Esophagus muscularis mucosa (tissue), 4 donors: Measurements from ENCODE around the gene SBK1. TPM values are rescaled to one million over a fixed set of nuclear protein-coding genes. Genes with fewer than 3 reads are reported as not detected.

Experiments used
- DNase-seq: peaks from one replicate; pipeline ENCODE4 v3.0.0-alpha.2; 2017; ENCODE audit errors: extremely low spot score
- H3K27ac ChIP-seq, 4 donors: fragments of 200-600 bp; sonication (generic); replicated peaks in 1 of 4; 1 replicate in 3 of 4; 2 replicates in 1 of 4; pipeline ENCODE4 v1.5.1; 2016 to 2019; ENCODE audit warnings: mild to moderate bottlenecking in 1 of 4
- H3K27me3 ChIP-seq, 4 donors: fragments of 200-600 bp; sonication (generic); one replicate each; pipeline versions ENCODE4 v1.5.1 to v1.6.0; 2016 to 2019
- H3K36me3 ChIP-seq, 4 donors: fragments of 200-600 bp; sonication (generic); one replicate each; pipeline ENCODE4 v1.5.1; 2016 to 2019
- H3K4me1 ChIP-seq, 4 donors: fragments of 200-600 bp; sonication (generic); one replicate each; pipeline ENCODE4 v1.5.1; 2016 to 2019
- H3K4me3 ChIP-seq, 4 donors: fragments of 200-600 bp; sonication (generic); 1 replicate in 2 of 4; 2 replicates in 2 of 4; pipeline ENCODE4 v1.5.1; 2016 to 2019; ENCODE audit warnings: mild to moderate bottlenecking in 4 of 4, moderate library complexity in 1 of 4
- H3K9me3 ChIP-seq, 4 donors: fragments of 200-600 bp; sonication (generic); 1 replicate in 3 of 4; 2 replicates in 1 of 4; pipeline ENCODE4 v1.5.1; 2016 to 2019
- EP300 ChIP-seq: sonication (generic); formaldehyde crosslinking; IDR thresholded peaks from one replicate; pipeline ENCODE4 v1.6.1; 2017; ENCODE audit warnings: antibody characterized with exemption
- POLR2A ChIP-seq: fragments of 450-650 bp; IDR thresholded peaks from one replicate; pipeline ENCODE4 v1.6.1; 2017; ENCODE audit warnings: antibody characterized with exemption, moderate library complexity, mild to moderate bottlenecking, low read depth
- POLR2AphosphoS5 ChIP-seq, 2 donors: sonication (generic); formaldehyde crosslinking; IDR thresholded peaks; one replicate each; pipeline ENCODE4 v1.6.1; 2017; ENCODE audit warnings: antibody characterized with exemption in 2 of 2
- WGBS: methylation state at CpG from one replicate; pipeline ENCODE4 v1.1.5; 2018; 5-methylcytosine and 5-hydroxymethylcytosine counted together
- intact Hi-C: fragments of 100-400 bp; cut with DNase I; formaldehyde crosslinking; loops from one replicate; pipeline ENCODE4 v1.15.1; 2023
- total RNA-seq, 4 donors: library from RNA; depleted of rRNA; stranded (reverse); fragments of >200 nt; gene quantifications; one replicate each; pipeline versions ENCODE4 v1.1.0 to v1.2.1, GENCODE V29; 2016
- TF ChIP-seq, protein P1 (sequence below), 3 experiments: fragments of 200-600 bp in 2 of 3; fragments of 450-650 bp in 1 of 3; sonication (generic) in 2 of 3; IDR thresholded peaks; one replicate each; pipeline ENCODE4 v1.5.1; 2017 to 2019; ENCODE audit warnings: antibody characterized with exemption in 3 of 3, mild to moderate bottlenecking in 2 of 3, moderate library complexity in 1 of 3

The SBK1 gene
- total RNA-seq, 4 donors from 2014 or later: under 0.01 to 0.78 (median 0.17) TPM

- WGBS: 85% methylated on average over 14 of the region's 14 CpGs
- Histone ChIP-seq H3K9me3 (no peaks in the 10 kb centered on the region), H3K36me3 (no peaks in the 10 kb centered on the region), H3K27me3 (peaks cover 0 to 6% (median 0%) of the 10 kb centered on the region in 4 donors), H3K27ac (no peak overlapping the region), H3K4me3 (no peak overlapping the region), H3K4me1 (no peaks in the 10 kb centered on the region)
- intact Hi-C loops: no loop called here
- TF ChIP-seq POLR2A: no peak
- TF ChIP-seq, protein P1, sequence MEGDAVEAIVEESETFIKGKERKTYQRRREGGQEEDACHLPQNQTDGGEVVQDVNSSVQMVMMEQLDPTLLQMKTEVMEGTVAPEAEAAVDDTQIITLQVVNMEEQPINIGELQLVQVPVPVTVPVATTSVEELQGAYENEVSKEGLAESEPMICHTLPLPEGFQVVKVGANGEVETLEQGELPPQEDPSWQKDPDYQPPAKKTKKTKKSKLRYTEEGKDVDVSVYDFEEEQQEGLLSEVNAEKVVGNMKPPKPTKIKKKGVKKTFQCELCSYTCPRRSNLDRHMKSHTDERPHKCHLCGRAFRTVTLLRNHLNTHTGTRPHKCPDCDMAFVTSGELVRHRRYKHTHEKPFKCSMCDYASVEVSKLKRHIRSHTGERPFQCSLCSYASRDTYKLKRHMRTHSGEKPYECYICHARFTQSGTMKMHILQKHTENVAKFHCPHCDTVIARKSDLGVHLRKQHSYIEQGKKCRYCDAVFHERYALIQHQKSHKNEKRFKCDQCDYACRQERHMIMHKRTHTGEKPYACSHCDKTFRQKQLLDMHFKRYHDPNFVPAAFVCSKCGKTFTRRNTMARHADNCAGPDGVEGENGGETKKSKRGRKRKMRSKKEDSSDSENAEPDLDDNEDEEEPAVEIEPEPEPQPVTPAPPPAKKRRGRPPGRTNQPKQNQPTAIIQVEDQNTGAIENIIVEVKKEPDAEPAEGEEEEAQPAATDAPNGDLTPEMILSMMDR (IDR thresholded peaks at IDR 0.05): no peak
- no peak for DNase-seq
Measured at GRCh38 chr16:28308794-28309584, 16.7 kb downstream of the SBK1 start.

DNA sequence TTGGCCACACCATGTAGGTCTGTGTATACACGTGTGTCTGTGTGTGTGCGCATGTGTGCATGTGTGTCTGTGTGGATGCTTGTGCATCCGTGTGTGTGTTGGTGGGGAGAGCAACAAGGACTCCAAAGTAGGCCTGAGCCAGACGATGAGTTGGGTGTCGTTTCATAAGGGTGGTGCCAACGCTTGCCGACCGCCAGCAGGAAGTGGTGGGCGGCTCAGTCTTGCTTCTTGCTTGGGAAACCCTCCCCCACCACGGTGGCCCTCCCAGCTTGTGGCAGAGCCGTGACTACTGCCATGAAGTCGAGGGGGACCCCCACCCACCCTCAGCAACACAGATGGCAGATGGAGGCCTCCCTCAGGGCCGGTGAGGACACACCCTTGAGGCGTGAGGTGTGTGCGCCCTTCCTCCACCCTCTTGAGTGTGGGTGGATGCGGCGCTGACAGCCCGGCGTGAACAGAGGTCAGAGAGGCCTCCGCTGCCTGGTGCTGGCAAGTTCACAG is 17.5 kb downstream of the SBK1 start:
- WGBS: 65% methylated on average over 8 of the region's 20 CpGs
- no peak for DNase-seq
- intact Hi-C loops: no loop called here
- no peak for TF ChIP-seq POLR2AphosphoS5 (IDR thresholded peaks at IDR 0.05)
- no peak for TF ChIP-seq POLR2A
- no peak for TF ChIP-seq EP300
- TF ChIP-seq, protein P1 (IDR thresholded peaks at IDR 0.05): no peak
- Histone ChIP-seq H3K36me3 (no peaks in the 10 kb centered on the region), H3K27ac (no peak overlapping the region), H3K9me3 (no peaks in the 10 kb centered on the region), H3K4me3 (no peak overlapping the region), H3K4me1 (no peaks in the 10 kb centered on the region), H3K27me3 (peaks cover 0 to 10% (median 0%) of the 10 kb centered on the region in 4 donors)

DNA sequence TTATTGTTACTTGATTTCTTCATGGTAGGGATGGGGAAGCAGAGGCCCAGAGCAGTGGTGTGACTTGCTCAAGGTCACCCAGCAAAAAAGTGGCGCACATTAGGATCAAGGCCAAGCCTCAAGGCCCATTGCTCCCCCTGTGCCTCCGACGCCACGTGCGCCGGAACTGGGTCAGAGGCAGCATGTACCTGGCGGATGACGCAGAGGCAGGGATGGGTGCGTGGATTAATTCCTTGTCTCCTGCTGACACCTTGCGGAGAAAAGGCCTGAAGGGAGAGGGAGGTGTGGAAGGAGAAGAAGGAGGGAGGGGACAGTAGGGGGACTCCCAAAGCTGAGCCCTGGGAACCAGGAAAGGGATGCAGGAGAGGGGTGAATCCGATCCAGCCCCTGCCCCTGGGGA is 18.5 kb downstream of the SBK1 start:
- intact Hi-C loops: no loop called here
- 90% methylated on average over 11 of the region's 11 CpGs for WGBS

GRCh38 chr16:28311413-28311812 is 19.1 kb downstream of the SBK1 start:
- peaks cover 0 to 11% (median 0%) of the 10 kb centered on the region in 4 donors for H3K27me3 ChIP-seq
- 86% methylated on average over 4 of the region's 4 CpGs for WGBS
- no peak overlapping the region for H3K4me3 ChIP-seq
- no peaks in the 10 kb centered on the region for H3K9me3 ChIP-seq
- no peaks in the 10 kb centered on the region for H3K36me3 ChIP-seq
- no peak for DNase-seq
- intact Hi-C loops: no loop called here
- no peaks in the 10 kb centered on the region for H3K4me1 ChIP-seq
- TF ChIP-seq POLR2AphosphoS5 (IDR thresholded peaks at IDR 0.05) (no peak), POLR2A (no peak), EP300 (no peak)
- TF ChIP-seq, protein P1 (IDR thresholded peaks at IDR 0.05): no peak
- no peak overlapping the region for H3K27ac ChIP-seq

More for the DNA sequence above, 18.5 kb downstream of the SBK1 start:
- TF ChIP-seq POLR2AphosphoS5 (IDR thresholded peaks at IDR 0.05) (no peak), EP300 (no peak), POLR2A (no peak)
- H3K27ac ChIP-seq: no peak overlapping the region
- H3K9me3 ChIP-seq: no peaks in the 10 kb centered on the region
- peaks cover 0 to 11% (median 0%) of the 10 kb centered on the region in 4 donors for H3K27me3 ChIP-seq
- H3K36me3 ChIP-seq: no peaks in the 10 kb centered on the region
- H3K4me3 ChIP-seq: no peak overlapping the region
- no peak for DNase-seq
- no peaks in the 10 kb centered on the region for H3K4me1 ChIP-seq

DNA sequence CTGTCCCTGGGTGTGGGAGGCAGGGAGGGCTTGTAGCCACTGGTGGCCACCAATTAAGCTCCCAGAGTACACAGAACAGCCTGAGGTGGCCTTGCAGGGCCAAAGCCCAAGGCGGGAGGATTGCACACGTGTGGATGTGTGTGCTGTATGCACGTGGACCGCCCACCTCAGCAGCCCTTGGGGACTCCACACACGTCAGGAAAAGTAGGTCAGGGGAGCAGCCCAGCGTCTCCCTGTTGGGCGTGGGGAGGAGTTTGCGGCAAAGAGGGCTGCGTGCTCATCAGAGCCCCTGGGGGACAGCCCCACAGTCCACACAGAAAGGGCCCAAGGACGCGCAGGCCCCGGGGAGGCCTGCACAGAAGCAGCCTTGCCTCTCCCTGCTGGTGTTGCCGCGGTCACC is 19.6 kb downstream of the SBK1 start:
- WGBS: 87% methylated on average over 3 of the region's 14 CpGs

More for the DNA sequence above, 19.6 kb downstream of the SBK1 start:
- Histone ChIP-seq H3K4me3 (no peak overlapping the region), H3K27ac (no peak overlapping the region), H3K36me3 (no peaks in the 10 kb centered on the region), H3K9me3 (no peaks in the 10 kb centered on the region), H3K27me3 (peaks cover 0 to 9% (median 0%) of the 10 kb centered on the region in 4 donors), H3K4me1 (no peaks in the 10 kb centered on the region)
- intact Hi-C loops: no loop called here
- TF ChIP-seq POLR2A (no peak), EP300 (no peak), POLR2AphosphoS5 (IDR thresholded peaks at IDR 0.05) (no peak)
- TF ChIP-seq, protein P1 (IDR thresholded peaks at IDR 0.05): no peak
- DNase-seq: no peak
